Astrocyte (in vitro differentiated cells and primary cell): Measurements from ENCODE around the gene HOXA7. TPM values are rescaled to one million over a fixed set of nuclear protein-coding genes. Genes with fewer than 3 reads are reported as not detected.

ENCODE experiments used
- DNase-seq: peaks from one replicate; pipeline ENCODE4 v3.0.0-alpha.2; 2010; ENCODE audit warnings: low read depth
- FAIRE-seq: peaks from 2 replicates; lab custom pipeline; 2011; peaks lifted over from hg19 to GRCh38; lab: Jason Lieb, UNC
- H2AFZ ChIP-seq: 2 replicates; pipeline ENCODE4 v1.6.0; 2012; ENCODE audit warnings: low read depth, low read length, inconsistent platforms
- H3K27ac ChIP-seq: 2 replicates; pipeline ENCODE4 v1.5.1; 2011; ENCODE audit warnings: low read depth, low read length, inconsistent platforms
- H3K27me3 ChIP-seq: 2 replicates; pipeline ENCODE4 v1.6.0; 2011; ENCODE audit warnings: low read length, inconsistent platforms; ENCODE audit not compliant: insufficient read depth
- H3K36me3 ChIP-seq: 2 replicates; pipeline ENCODE4 v1.5.1; 2011; ENCODE audit warnings: low read length, inconsistent platforms; ENCODE audit not compliant: insufficient read depth
- H3K4me1 ChIP-seq: 2 replicates; pipeline ENCODE4 v1.5.1; 2011; ENCODE audit warnings: low read length, inconsistent platforms; ENCODE audit not compliant: insufficient read depth
- H3K4me2 ChIP-seq: 2 replicates; pipeline ENCODE4 v1.6.0; 2012; ENCODE audit warnings: low read length, inconsistent platforms
- H3K4me3 ChIP-seq: 2 replicates; pipeline ENCODE4 v1.5.1; 2011; ENCODE audit warnings: low read depth, mild to moderate bottlenecking, low read length, inconsistent platforms; ENCODE audit not compliant: insufficient read depth
- H3K79me2 ChIP-seq: 2 replicates; pipeline ENCODE4 v1.6.0; 2012; ENCODE audit warnings: mild to moderate bottlenecking, low read length, inconsistent platforms; ENCODE audit not compliant: insufficient read depth
- H3K9ac ChIP-seq: 2 replicates; pipeline ENCODE4 v1.6.0; 2012; ENCODE audit warnings: mild to moderate bottlenecking, low read length, inconsistent platforms
- H3K9me3 ChIP-seq: 2 replicates; pipeline ENCODE4 v1.5.1; 2012; ENCODE audit warnings: low read depth, mild to moderate bottlenecking, low read length, inconsistent platforms; ENCODE audit not compliant: insufficient read depth
- H4K20me1 ChIP-seq: 2 replicates; pipeline ENCODE4 v1.6.0; 2012; ENCODE audit warnings: low read length, inconsistent platforms; ENCODE audit not compliant: insufficient read depth
- H3K27ac Mint-ChIP-seq: one replicate; pipeline ENCODE4 v1.8.0; 2021; ENCODE audit warnings: mild to moderate bottlenecking, mixed read lengths; ENCODE audit not compliant: unreplicated experiment
- H3K27me3 Mint-ChIP-seq: one replicate; pipeline ENCODE4 v1.8.0; 2021; ENCODE audit warnings: low read depth, mixed read lengths; ENCODE audit not compliant: unreplicated experiment
- H3K36me3 Mint-ChIP-seq: one replicate; pipeline ENCODE4 v1.8.0; 2021; ENCODE audit warnings: low read depth, mixed read lengths; ENCODE audit not compliant: unreplicated experiment
- H3K4me1 Mint-ChIP-seq: one replicate; pipeline ENCODE4 v1.8.0; 2021; ENCODE audit warnings: low read depth, mixed read lengths; ENCODE audit not compliant: unreplicated experiment
- H3K4me3 Mint-ChIP-seq: one replicate; pipeline ENCODE4 v1.8.0; 2021; ENCODE audit warnings: mild to moderate bottlenecking, moderate library complexity, mixed read lengths; ENCODE audit not compliant: unreplicated experiment
- H3K9me3 Mint-ChIP-seq: one replicate; pipeline ENCODE4 v1.8.0; 2021; ENCODE audit warnings: mild to moderate bottlenecking, mixed read lengths; ENCODE audit not compliant: unreplicated experiment
- EZH2 ChIP-seq: IDR thresholded peaks from 2 replicates; pipeline ENCODE4 v1.6.1; 2012; ENCODE audit warnings: mild to moderate bottlenecking, low read length, inconsistent platforms; ENCODE audit not compliant: insufficient read depth
- total RNA-seq: library from RNA; stranded (reverse); gene quantifications from 2 replicates; pipeline ENCODE4 v1.2.1, GENCODE V29; 2021
- TF ChIP-seq, protein P1 (sequence below): IDR thresholded peaks from 2 replicates; pipeline ENCODE4 v1.5.1; 2011; ENCODE audit warnings: low read depth, mild to moderate bottlenecking, inconsistent platforms, low read length, moderate library complexity; ENCODE audit not compliant: insufficient read depth

The HOXA7 gene
- total RNA-seq, 1 donor from 2014 or later = not detected

DNA sequence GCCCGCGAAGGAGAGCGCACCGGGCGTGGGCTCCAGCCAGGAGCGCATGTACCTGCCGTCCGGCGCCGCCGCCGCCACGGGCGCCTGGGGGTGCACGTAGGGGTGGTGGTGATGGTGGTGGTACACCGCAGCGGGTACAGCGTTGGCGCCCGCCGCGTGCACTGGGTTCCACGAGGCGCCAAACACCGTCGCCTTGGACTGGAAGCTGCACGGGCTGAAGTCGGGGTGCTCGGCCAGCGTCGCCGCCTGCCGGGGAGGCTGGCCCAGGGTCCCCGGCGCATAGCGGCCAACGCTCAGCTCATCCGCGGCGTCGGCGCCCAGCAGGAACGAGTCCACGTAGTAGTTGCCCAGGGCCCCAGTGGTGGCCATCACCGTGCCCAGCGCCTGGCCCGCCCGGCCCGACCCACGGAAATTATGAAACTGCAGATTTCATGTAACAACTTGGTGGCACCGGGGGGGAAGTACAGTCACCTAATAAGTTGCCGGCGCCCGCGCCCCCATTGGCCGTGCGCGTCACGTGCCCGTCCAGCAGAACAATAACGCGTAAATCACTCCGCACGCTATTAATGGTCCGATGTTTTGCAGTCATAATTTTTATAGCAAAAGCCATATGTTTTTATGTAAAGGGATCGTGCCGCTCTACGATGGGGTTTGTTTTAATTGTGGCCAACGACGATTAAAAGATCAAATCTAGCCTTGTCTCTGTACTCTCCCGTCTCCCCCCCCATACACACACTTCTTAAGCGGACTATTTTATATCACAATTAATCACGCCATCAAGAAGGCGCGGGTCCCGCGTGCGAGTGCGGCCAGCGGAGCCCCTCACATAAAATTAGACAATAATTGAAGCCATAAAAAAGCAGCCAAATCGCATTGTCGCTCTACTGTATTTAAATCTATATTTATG lies 8.9 kb upstream of the HOXA7 start, which contains the start of gene HOXA9:
TSS of gene HOXA9 (minus strand) at position 449 of the 907 bp plus-strand sequence. CDS start at position 369, 80 bp downstream.
- Histone ChIP-seq H3K36me3 (no peaks in the 10 kb centered on the region), H3K27me3 (peaks cover 92% of the 10 kb centered on the region), H3K4me1 (no peaks in the 10 kb centered on the region), H3K27ac (no peak within 1 kb of the TSS), H3K79me2 (no peaks in the 10 kb centered on the region), H3K9me3 (peaks cover 9% of the 10 kb centered on the region), H3K4me3 (no peak within 1 kb of the TSS), H3K4me2 (no peak within 1 kb of the TSS), H3K9ac (no peak within 1 kb of the TSS), H2AFZ (no peak within 1 kb of the TSS), H4K20me1 (no peaks in the 10 kb centered on the region)
- FAIRE-seq (no peak), DNase-seq (no peak)
- no peaks in the 10 kb centered on the region for H3K4me1 Mint-ChIP-seq
- TF ChIP-seq, protein P1, sequence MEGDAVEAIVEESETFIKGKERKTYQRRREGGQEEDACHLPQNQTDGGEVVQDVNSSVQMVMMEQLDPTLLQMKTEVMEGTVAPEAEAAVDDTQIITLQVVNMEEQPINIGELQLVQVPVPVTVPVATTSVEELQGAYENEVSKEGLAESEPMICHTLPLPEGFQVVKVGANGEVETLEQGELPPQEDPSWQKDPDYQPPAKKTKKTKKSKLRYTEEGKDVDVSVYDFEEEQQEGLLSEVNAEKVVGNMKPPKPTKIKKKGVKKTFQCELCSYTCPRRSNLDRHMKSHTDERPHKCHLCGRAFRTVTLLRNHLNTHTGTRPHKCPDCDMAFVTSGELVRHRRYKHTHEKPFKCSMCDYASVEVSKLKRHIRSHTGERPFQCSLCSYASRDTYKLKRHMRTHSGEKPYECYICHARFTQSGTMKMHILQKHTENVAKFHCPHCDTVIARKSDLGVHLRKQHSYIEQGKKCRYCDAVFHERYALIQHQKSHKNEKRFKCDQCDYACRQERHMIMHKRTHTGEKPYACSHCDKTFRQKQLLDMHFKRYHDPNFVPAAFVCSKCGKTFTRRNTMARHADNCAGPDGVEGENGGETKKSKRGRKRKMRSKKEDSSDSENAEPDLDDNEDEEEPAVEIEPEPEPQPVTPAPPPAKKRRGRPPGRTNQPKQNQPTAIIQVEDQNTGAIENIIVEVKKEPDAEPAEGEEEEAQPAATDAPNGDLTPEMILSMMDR = no peak
- TF ChIP-seq EZH2 = peak; percentile 88
- H3K27ac Mint-ChIP-seq = peak within 1 kb of the TSS; percentile 77
- no peak within 1 kb of the TSS for H3K4me3 Mint-ChIP-seq
- peaks cover 24% of the 10 kb centered on the region for H3K9me3 Mint-ChIP-seq
- H3K36me3 Mint-ChIP-seq = no peaks in the 10 kb centered on the region
- peaks cover 71% of the 10 kb centered on the region for H3K27me3 Mint-ChIP-seq

DNA sequence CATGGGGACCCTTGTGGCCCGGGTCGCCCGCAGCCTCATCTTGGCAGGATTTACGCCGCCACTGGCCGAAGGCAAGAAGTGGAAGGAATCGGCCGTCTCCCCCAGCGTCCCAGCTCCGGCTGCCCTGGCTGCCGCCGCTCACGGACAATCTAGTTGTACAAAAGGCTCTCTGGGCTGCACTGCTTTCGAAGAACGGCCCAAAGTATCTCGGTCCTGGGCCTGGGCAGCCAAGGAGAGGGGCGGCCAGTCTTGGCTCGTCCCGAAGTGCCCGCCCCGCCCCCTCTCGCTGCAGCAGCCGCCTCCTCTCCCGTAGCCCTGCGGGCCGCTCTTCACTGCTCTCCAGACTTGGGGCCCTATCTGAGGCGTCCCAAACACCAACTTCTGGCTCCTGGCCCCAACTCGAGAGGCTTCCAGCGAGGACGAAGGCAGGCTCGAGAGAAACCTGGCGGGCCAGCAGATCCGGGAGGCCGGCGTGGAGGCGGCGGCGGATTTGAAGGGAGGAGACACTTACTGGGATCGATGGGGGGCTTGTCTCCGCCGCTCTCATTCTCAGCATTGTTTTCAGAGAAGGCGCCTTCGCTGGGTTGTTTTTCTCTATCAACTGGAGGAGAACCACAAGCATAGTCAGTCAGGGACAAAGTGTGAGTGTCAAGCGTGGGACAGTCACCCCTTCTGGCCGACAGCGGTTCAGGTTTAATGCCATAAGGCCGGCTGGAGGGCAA lies 8.1 kb upstream of the HOXA7 start:
- Histone ChIP-seq H3K27me3 (peaks cover 94% of the 10 kb centered on the region), H3K4me1 (no peaks in the 10 kb centered on the region), H3K36me3 (no peaks in the 10 kb centered on the region), H4K20me1 (no peaks in the 10 kb centered on the region), H3K9me3 (peaks cover 9% of the 10 kb centered on the region), H3K9ac (no peak overlapping the region), H3K4me2 (no peak overlapping the region), H3K27ac (no peak overlapping the region), H3K79me2 (no peaks in the 10 kb centered on the region), H2AFZ (no peak overlapping the region), H3K4me3 (no peak overlapping the region)
- Mint-ChIP-seq H3K27ac (peak overlapping the region; percentile 80), H3K27me3 (peaks cover 76% of the 10 kb centered on the region), H3K4me3 (no peak overlapping the region), H3K36me3 (no peaks in the 10 kb centered on the region), H3K4me1 (no peaks in the 10 kb centered on the region), H3K9me3 (peaks cover 25% of the 10 kb centered on the region)
- DNase-seq = no peak
- TF ChIP-seq, protein P1 = no peak
- TF ChIP-seq EZH2 = no peak
- no peak for FAIRE-seq
